ENCODE data around the gene TAF4.

TAF4 gene

GRCh38 chr20:62031462-62032092, 34.1 kb downstream of the TAF4 start:
- no peak for FAIRE-seq
- no peak for DNase-seq (ENCODE audit: insufficient read length, low spot score)

GRCh38 chr20:62030834-62031434, 34.7 kb downstream of the TAF4 start:
- FAIRE-seq: no peak
- no peak for DNase-seq (ENCODE audit: insufficient read length, low spot score)

More at GRCh38 chr20:62031462-62032092, 34.1 kb downstream of the TAF4 start:
- TF ChIP-seq POLR2A (IDR thresholded peaks at IDR 0.05; ENCODE audit: low read depth, low read length): no peak

GRCh38 chr20:62030357-62030756, 35.3 kb downstream of the TAF4 start:
- no peak for TF ChIP-seq POLR2A (IDR thresholded peaks at IDR 0.05; ENCODE audit: low read depth, low read length)
- DNase-seq (ENCODE audit: insufficient read length, low spot score): no peak
- FAIRE-seq: no peak

More at GRCh38 chr20:62030834-62031434, 34.7 kb downstream of the TAF4 start:
- TF ChIP-seq POLR2A (IDR thresholded peaks at IDR 0.05; ENCODE audit: low read depth, low read length): no peak

DNA sequence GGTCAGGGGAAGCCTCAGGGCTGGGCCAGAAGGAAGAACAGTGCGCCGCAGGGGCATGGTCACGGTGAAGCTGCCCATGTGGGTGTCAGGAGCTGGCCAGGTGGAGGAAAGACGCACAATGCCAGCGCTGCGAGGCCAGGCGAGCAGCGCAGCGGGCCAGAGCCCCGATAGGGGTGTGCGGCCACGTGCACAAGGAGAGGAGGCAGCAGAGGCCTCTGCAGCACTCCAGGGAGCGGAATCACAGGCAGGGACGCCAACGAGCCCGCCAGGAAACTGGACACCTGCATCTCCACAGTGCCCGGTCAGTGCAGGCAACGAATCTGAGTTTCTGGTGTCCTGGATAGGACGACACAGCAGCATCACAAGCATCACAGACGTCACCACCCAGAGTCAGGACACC, 35.7 kb downstream of the TAF4 start:
- FAIRE-seq (no peak), DNase-seq (ENCODE audit: insufficient read length, low spot score) (no peak)
- no peak for TF ChIP-seq POLR2A (IDR thresholded peaks at IDR 0.05; ENCODE audit: low read depth, low read length)

DNA sequence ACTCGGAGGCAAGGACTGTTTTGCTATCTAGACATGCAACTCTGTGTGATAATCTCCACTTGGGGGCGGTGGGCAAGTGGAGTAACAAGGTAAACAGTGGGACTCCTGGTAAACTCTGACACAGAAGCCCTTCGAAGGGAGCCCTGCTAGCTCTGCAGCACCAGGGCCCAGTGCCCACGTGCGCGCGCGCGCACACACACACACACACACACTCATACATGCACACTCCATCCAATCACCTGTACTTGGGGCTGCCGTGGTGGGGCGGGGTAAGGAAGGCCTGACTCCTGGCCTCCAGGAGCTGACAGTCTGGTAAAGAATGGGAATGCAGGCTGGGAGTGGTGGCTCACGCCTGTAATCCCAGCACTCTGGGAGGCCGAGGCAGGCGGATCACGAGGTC, 36.4 kb downstream of the TAF4 start:
- DNase-seq (ENCODE audit: insufficient read length, low spot score) (no peak), FAIRE-seq (no peak)
- TF ChIP-seq POLR2A (IDR thresholded peaks at IDR 0.05; ENCODE audit: low read depth, low read length): no peak

- FAIRE-seq (no peak), DNase-seq (ENCODE audit: insufficient read length, low spot score) (no peak)
- TF ChIP-seq POLR2A (IDR thresholded peaks at IDR 0.05; ENCODE audit: low read depth, low read length): no peak
Observed at GRCh38 chr20:62028384-62028783, 37.3 kb downstream of the TAF4 start.

- no peak for TF ChIP-seq POLR2A (IDR thresholded peaks at IDR 0.05; ENCODE audit: low read depth, low read length)
- FAIRE-seq: no peak
Observed at GRCh38 chr20:62027698-62028321, 37.9 kb downstream of the TAF4 start.

GRCh38 chr20:62027116-62027515, 38.6 kb downstream of the TAF4 start:
- no peak for FAIRE-seq
- DNase-seq (ENCODE audit: insufficient read length, low spot score): no peak
- TF ChIP-seq POLR2A (IDR thresholded peaks at IDR 0.05; ENCODE audit: low read depth, low read length): no peak

More at GRCh38 chr20:62027698-62028321, 37.9 kb downstream of the TAF4 start:
- no peak for DNase-seq (ENCODE audit: insufficient read length, low spot score)

GRCh38 chr20:62026564-62026856, 39.2 kb downstream of the TAF4 start:
- no peak for FAIRE-seq

DNA sequence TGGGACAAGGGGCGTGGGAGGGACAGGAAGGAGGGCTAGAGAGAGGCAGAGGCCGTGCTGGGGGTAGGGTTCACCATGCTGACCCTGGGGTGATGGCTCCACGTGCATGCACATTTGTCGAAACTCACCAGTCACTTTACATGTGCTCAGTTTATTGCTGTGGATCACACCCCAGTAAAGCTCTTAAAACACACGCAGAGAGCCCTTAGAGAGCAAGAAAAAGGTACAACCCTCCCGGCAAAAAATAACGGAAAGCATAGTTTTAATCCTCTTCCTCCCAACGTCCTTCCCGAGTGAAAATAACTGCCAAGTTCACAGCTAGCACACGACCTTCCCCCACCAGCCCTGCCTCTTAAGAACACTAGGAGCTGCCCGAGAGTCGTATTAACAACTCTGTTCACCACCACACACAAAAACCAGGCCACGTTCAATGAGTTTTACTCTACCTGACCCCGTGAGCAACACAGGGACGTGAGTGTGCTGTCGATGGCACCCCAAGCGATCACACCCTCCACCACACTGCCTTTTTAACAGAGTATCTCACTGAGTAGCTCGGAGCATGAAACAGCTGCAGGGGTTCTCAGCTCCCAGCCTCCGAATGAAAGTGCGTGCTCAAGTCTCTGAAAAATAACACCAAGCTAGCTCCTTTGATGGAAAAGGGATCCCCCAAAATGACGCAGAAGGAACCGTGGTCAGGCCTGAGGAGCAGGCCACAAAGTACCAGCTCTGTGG, 39.7 kb downstream of the TAF4 start:
- DNase-seq (ENCODE audit: insufficient read length, low spot score): no peak
- TF ChIP-seq POLR2A (IDR thresholded peaks at IDR 0.05; ENCODE audit: low read depth, low read length): no peak
- no peak for FAIRE-seq

More at GRCh38 chr20:62026564-62026856, 39.2 kb downstream of the TAF4 start:
- no peak for DNase-seq (ENCODE audit: insufficient read length, low spot score)
- no peak for TF ChIP-seq POLR2A (IDR thresholded peaks at IDR 0.05; ENCODE audit: low read depth, low read length)

- FAIRE-seq (no peak), DNase-seq (ENCODE audit: insufficient read length, low spot score) (no peak)
- TF ChIP-seq POLR2A (IDR thresholded peaks at IDR 0.05; ENCODE audit: low read depth, low read length): no peak
Observed at GRCh38 chr20:62025394-62025793, 40.3 kb downstream of the TAF4 start.

DNA sequence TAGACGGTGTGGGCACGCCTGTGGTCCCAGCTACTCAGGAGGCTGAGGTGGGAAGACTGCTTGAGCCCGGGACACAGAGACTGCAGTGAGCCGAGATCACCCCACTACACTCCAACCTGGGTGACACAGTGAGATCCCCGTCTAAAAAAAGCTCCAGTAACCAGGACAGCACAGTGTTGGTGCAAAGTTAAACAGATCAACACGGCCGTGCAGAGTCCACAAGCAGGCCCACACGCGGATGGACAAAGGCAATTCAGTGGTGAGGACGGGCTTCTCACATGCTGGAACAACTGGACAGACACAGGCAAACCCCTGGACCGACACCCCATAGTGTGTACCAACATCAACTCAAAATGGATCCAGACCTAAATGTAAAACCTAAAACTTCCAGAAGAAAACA, 41.7 kb downstream of the TAF4 start:
- FAIRE-seq (no peak), DNase-seq (ENCODE audit: insufficient read length, low spot score) (no peak)
- TF ChIP-seq POLR2A (IDR thresholded peaks at IDR 0.05; ENCODE audit: low read depth, low read length): no peak

- no peak for FAIRE-seq
- no peak for TF ChIP-seq POLR2A (IDR thresholded peaks at IDR 0.05; ENCODE audit: low read depth, low read length)
- no peak for DNase-seq (ENCODE audit: insufficient read length, low spot score)
Observed at GRCh38 chr20:62022575-62023139, 43.0 kb downstream of the TAF4 start.

- FAIRE-seq: no peak
- DNase-seq (ENCODE audit: insufficient read length, low spot score): no peak
- no peak for TF ChIP-seq POLR2A (IDR thresholded peaks at IDR 0.05; ENCODE audit: low read depth, low read length)
Observed at GRCh38 chr20:62021793-62022385, 43.8 kb downstream of the TAF4 start.
